ENCODE measurements around the gene ADARB2.

GRCh38 chr10:1661859-1662437, 75.4 kb downstream of the ADARB2 start:
- TF ChIP-seq SP1 (IDR thresholded peaks at IDR 0.05; ENCODE audit: low read depth, low read length): no peak
- no peak for TF ChIP-seq MXI1 (IDR thresholded peaks at IDR 0.05; ENCODE audit: low read depth, low read length)
- no peak for TF ChIP-seq E2F8 (IDR thresholded peaks at IDR 0.05; ENCODE audit: low read depth, partially characterized antibody)

Data from GM12878 (cell line).